Smooth muscle cell of bladder (primary cell): ENCODE data around the gene TMEM50A. TPM values are rescaled to one million over a fixed set of nuclear protein-coding genes. Genes with fewer than 3 reads are reported as not detected.

Experiments
- total RNA-seq: library from RNA; depleted of rRNA; stranded (reverse); fragments of >200 nt; gene quantifications from 2 replicates; pipeline ENCODE4 v1.2.3, GENCODE V29; 2014

Gene TMEM50A
- 109 and 166 TPM in 2 replicates for total RNA-seq

DNA sequence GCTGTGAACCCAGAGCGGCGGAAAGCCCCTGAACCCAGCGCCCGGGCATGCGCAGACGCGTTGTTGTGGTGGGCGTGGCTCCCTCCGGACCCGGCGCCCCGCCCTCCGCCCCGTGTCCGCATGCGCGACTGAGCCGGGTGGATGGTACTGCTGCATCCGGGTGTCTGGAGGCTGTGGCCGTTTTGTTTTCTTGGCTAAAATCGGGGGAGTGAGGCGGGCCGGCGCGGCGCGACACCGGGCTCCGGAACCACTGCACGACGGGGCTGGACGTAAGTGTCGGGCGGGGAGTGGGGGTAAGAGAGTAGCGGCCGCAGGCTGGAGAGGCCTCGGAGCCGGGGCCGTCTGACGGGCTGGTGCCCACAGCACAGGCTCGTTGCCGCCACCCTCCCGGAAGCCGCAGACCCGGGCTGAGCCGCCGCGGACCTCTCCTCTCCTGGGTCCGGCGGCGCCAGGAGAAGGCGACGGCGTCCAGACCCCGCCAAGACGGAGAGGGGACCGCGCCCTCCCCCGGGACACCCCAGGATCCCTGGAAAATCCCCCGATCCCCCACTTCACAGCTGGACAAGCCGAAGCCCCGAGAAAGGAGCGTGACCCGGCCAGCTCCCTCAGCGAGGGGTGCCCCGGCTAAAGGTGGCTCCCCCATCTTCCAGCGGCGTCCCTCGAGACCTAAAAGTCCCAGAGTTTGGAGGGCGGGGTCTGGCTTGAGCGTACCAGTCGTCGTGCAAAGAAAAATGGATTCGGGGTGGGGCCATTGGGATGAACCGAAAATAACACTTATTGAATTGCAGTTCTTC is at the start of gene TMEM50A:
Gene TMEM50A, plus strand, starts transcription at position 147 of the 794 bp plus-strand sequence. CDS start 2,153 bp downstream, outside the sequence.

Other genes starting within 250 kb of the TMEM50A start
- gene SYF2, start 105.8 kb upstream of the TMEM50A start, total RNA-seq, result 43.4 and 46.1 TPM in 2 replicates
- 124 and 143 TPM in 2 replicates for gene RSRP1, start 90.9 kb upstream of the TMEM50A start, total RNA-seq
- not detected in 2 replicates for gene RHD, start 65.8 kb upstream of the TMEM50A start, total RNA-seq
- gene RHCE, start 82.5 kb downstream of the TMEM50A start, total RNA-seq, result 1.8 and 2.4 TPM in 2 replicates
- 16.6 and 16.9 TPM in 2 replicates for gene MACO1, start 92.6 kb downstream of the TMEM50A start, total RNA-seq
- 9.7 and 15.0 TPM in 2 replicates for gene LDLRAP1, start 205.3 kb downstream of the TMEM50A start, total RNA-seq